HL-60 (cell line): ENCODE measurements around the gene PPP1R18.

ENCODE experiments used
- CTCF ChIP-seq: IDR thresholded peaks from one replicate; pipeline ENCODE4 v1.5.1; 2011; ENCODE audit warnings: low read length, control low read depth, inconsistent platforms; ENCODE audit not compliant: insufficient read depth
- GABPA ChIP-seq: IDR thresholded peaks from 2 replicates; pipeline ENCODE4 v1.6.1; 2012; ENCODE audit warnings: low read depth
- POLR2AphosphoS5 ChIP-seq: IDR thresholded peaks from 2 replicates; pipeline ENCODE4 v1.6.1; 2012; ENCODE audit warnings: low read depth
- REST ChIP-seq: IDR thresholded peaks from 2 replicates; pipeline ENCODE4 v1.6.1; 2012; ENCODE audit warnings: low read depth; ENCODE audit not compliant: insufficient replicate concordance
- SPI1 ChIP-seq: IDR thresholded peaks from 2 replicates; pipeline ENCODE4 v1.6.1; 2012; ENCODE audit warnings: low read depth, mild to moderate bottlenecking, borderline replicate concordance

- TF ChIP-seq CTCF: no peak
- TF ChIP-seq REST: no peak
- no peak for TF ChIP-seq POLR2AphosphoS5
- no peak; the same call in 1 of the 2 replicates for TF ChIP-seq SPI1
- no peak for TF ChIP-seq GABPA
Measured at GRCh38 chr6:30700340-30700739, 13.9 kb upstream of the PPP1R18 start.
